H1 (cell line): ENCODE measurements around the gene KIT. TPM values are rescaled to one million over a fixed set of nuclear protein-coding genes. Genes with fewer than 3 reads are reported as not detected.

ENCODE experiments used
- ASH2L ChIP-seq: fragments of 200-600, 300-600 bp; sonication (generic); IDR thresholded peaks from one replicate; pipeline ENCODE4 v1.7.1; 2017; ENCODE audit warnings: low read length
- BCL11A ChIP-seq, 2 experiments: IDR thresholded peaks; one replicate each; pipeline ENCODE4 v1.6.1; 2011; ENCODE audit warnings: low read depth in 2 of 2, low read length in 2 of 2, mild to moderate bottlenecking in 2 of 2
- FOSL1 ChIP-seq: IDR thresholded peaks from 2 replicates; pipeline ENCODE4 v1.6.1; 2011; ENCODE audit warnings: mild to moderate bottlenecking, low read depth, low read length, moderate library complexity; ENCODE audit not compliant: insufficient read depth
- GTF2F1 ChIP-seq: IDR thresholded peaks from 2 replicates; pipeline ENCODE4 v1.6.1; 2012; ENCODE audit warnings: low read depth, low read length, improper control_type of control experiment, borderline replicate concordance
- HDAC2 ChIP-seq, 2 experiments: fragments of 300-600 bp in 1 of 2; sonication (generic) in 1 of 2; IDR thresholded peaks; 2 replicates each; pipeline ENCODE4 v1.6.1; 2011 to 2012; ENCODE audit warnings: low read depth in 2 of 2, low read length in 2 of 2, mild to moderate bottlenecking in 2 of 2, moderate library complexity in 2 of 2, borderline replicate concordance in 1 of 2, inconsistent platforms in 1 of 2
- KDM4A ChIP-seq: IDR thresholded peaks from one replicate; pipeline ENCODE4 v1.7.1; 2012; ENCODE audit warnings: low read depth, mild to moderate bottlenecking, moderate library complexity, low read length, inconsistent platforms; ENCODE audit not compliant: severe bottlenecking
- KDM5A ChIP-seq: fragments of 200-600 bp; IDR thresholded peaks from 2 replicates; pipeline ENCODE4 v1.7.1; 2012; ENCODE audit warnings: mild to moderate bottlenecking, low read length, inconsistent platforms, mixed read lengths
- NRF1 ChIP-seq: IDR thresholded peaks from 2 replicates; pipeline ENCODE4 v1.6.1; 2011; ENCODE audit warnings: mild to moderate bottlenecking, low read depth, low read length, improper control_type of control experiment
- POLR2A ChIP-seq, 2 experiments: IDR thresholded peaks; 1 replicate in 1 of 2; 2 replicates in 1 of 2; pipeline ENCODE4 v1.6.1; 2011; ENCODE audit warnings: low read depth in 2 of 2, low read length in 2 of 2, mild to moderate bottlenecking in 2 of 2; ENCODE audit errors: control extremely low read depth in 1 of 2
- SIRT6 ChIP-seq: IDR thresholded peaks from one replicate; pipeline ENCODE4 v1.7.1; 2012; ENCODE audit warnings: low read length, inconsistent platforms
- SP4 ChIP-seq: IDR thresholded peaks from 2 replicates; pipeline ENCODE4 v1.6.1; 2012; ENCODE audit warnings: low read length, inconsistent platforms
- SUZ12 ChIP-seq: fragments of 200-600 bp; sonication (generic); IDR thresholded peaks from 2 replicates; pipeline ENCODE4 v1.6.1; 2012; ENCODE audit warnings: mild to moderate bottlenecking, inconsistent platforms, low read length, moderate library complexity, mixed read lengths
- TAF7 ChIP-seq: optimal IDR thresholded peaks from 2 replicates; pipeline ENCODE3; 2011; ENCODE audit warnings: low read depth, mild to moderate bottlenecking, inconsistent platforms, low read length, moderate library complexity, borderline replicate concordance
- TCF12 ChIP-seq: IDR thresholded peaks from 2 replicates; pipeline ENCODE4 v1.6.1; 2011; ENCODE audit warnings: low read depth, mild to moderate bottlenecking, low read length
- polyA plus RNA-seq, 7 experiments: library from polyadenylated mRNA; depleted of rRNA in 3 of 7; stranded (reverse) in 5 of 7; unstranded in 2 of 7; fragments of >200 nt in 5 of 7; fragments of 200-250 nt in 2 of 7; gene quantifications; 1 replicate in 5 of 7; 2 replicates in 1 of 7; 4 replicates in 1 of 7; pipeline versions ENCODE4 v1.2.1 to v1.2.3, GENCODE V29; 2011 to 2013; ENCODE audit warnings: missing spikeins in 2 of 7, mixed read lengths in 2 of 7
- total RNA-seq: library from RNA; stranded (reverse); fragmentation: NEBNext Ultra II Directional; extraction: Animal tissue kit (Norgen Biotek cat#: 25700); gene quantifications from 2 replicates; pipeline ENCODE4 v1.2.1, GENCODE V29; 2021
- TF ChIP-seq, protein P1 (sequence below): IDR thresholded peaks from 2 replicates; pipeline ENCODE4 v1.6.1; 2012; ENCODE audit warnings: low read length, inconsistent platforms
- TF ChIP-seq, protein P2 (sequence below), 3 experiments: IDR thresholded peaks; 1 replicate in 2 of 3; 2 replicates in 1 of 3; pipeline versions ENCODE4 v1.5.1 to v1.6.1; 2011; ENCODE audit warnings: low read length in 3 of 3, mild to moderate bottlenecking in 3 of 3, inconsistent platforms in 2 of 3, low read depth in 1 of 3, moderate library complexity in 1 of 3; ENCODE audit not compliant: insufficient read depth in 1 of 3; ENCODE audit errors: control extremely low read depth in 1 of 3
- TF ChIP-seq, protein P3 (sequence below): IDR thresholded peaks from 2 replicates; pipeline ENCODE4 v1.6.1; 2012; ENCODE audit warnings: inconsistent platforms

KIT gene
- total and polyA plus RNA-seq, 2 of the 8 experiments (the other 6 are each of a cell fraction or from before 2014, with no cell fraction given), result 14.4 to 24.8 TPM

DNA sequence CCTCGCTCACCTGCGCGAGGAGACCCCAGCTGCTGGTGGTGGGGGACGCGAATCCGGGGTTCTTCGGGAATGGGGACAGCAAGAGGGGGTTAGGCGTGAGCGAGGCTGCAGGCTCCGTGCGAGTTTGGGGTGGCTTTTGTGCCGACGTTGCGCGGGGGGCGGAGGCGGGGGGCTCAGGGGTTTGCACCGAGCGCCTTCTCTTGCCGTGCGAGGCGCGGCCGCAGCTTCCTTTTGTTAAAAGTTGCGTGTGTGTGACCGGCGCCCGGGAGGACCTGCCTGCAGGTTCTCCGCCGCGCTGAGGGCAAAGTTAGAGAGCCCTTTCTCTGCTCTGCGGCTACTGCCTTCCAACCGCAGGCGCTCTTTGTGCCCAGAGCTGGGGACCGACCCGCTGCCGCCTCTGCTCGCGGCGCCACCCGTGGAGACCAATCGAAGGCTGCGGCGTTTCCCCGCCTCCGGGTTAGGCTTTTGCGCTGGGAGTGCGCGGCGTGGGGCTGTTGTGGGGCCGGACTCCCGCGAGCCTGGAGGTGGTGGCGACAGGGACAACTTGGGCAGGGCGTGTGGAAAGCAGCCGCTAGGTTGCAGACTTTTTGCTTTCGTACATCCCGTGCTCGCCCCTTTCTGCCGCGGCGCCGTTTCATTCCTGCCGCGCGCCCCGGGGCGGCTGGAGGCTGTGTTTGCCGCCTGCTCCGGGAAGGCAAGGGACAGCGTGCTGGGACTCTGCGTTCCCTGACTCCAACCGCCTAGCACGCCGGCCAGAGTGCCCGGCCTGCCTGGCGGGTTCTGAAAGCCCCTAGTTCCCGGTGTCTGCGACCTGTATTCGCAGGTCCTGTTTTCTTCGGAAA is 716 bp downstream of the KIT start (continued):
- TF ChIP-seq, protein P1, sequence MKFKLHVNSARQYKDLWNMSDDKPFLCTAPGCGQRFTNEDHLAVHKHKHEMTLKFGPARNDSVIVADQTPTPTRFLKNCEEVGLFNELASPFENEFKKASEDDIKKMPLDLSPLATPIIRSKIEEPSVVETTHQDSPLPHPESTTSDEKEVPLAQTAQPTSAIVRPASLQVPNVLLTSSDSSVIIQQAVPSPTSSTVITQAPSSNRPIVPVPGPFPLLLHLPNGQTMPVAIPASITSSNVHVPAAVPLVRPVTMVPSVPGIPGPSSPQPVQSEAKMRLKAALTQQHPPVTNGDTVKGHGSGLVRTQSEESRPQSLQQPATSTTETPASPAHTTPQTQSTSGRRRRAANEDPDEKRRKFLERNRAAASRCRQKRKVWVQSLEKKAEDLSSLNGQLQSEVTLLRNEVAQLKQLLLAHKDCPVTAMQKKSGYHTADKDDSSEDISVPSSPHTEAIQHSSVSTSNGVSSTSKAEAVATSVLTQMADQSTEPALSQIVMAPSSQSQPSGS, result no peak
- TF ChIP-seq KDM5A, result no peak
- TF ChIP-seq, protein P2, sequence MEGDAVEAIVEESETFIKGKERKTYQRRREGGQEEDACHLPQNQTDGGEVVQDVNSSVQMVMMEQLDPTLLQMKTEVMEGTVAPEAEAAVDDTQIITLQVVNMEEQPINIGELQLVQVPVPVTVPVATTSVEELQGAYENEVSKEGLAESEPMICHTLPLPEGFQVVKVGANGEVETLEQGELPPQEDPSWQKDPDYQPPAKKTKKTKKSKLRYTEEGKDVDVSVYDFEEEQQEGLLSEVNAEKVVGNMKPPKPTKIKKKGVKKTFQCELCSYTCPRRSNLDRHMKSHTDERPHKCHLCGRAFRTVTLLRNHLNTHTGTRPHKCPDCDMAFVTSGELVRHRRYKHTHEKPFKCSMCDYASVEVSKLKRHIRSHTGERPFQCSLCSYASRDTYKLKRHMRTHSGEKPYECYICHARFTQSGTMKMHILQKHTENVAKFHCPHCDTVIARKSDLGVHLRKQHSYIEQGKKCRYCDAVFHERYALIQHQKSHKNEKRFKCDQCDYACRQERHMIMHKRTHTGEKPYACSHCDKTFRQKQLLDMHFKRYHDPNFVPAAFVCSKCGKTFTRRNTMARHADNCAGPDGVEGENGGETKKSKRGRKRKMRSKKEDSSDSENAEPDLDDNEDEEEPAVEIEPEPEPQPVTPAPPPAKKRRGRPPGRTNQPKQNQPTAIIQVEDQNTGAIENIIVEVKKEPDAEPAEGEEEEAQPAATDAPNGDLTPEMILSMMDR (IDR thresholded peaks at IDR 0.05; ENCODE audit: control extremely low read depth in 1 of 3, insufficient read depth in 1 of 3, low read depth in 1 of 3, low read length in 3 of 3), result peak in 2 of 3 experiments; percentile 23 to 24; a peak in 2 of 4 replicates
- no peak for TF ChIP-seq GTF2F1
- TF ChIP-seq KDM4A, result peak; percentile 58
- no peak for TF ChIP-seq BCL11A (IDR thresholded peaks at IDR 0.05; ENCODE audit: low read depth in 2 of 2, low read length in 2 of 2)
- no peak for TF ChIP-seq ASH2L
- TF ChIP-seq TAF7, result no peak
- no peak for TF ChIP-seq FOSL1
- peak in 1 of 2 experiments; percentile 27; a peak in 2 of 3 replicates for TF ChIP-seq POLR2A (IDR thresholded peaks at IDR 0.05; ENCODE audit: control extremely low read depth in 1 of 2, low read depth in 2 of 2, low read length in 2 of 2)
- TF ChIP-seq NRF1, result no peak
- TF ChIP-seq TCF12, result no peak
- TF ChIP-seq SIRT6, result no peak
- TF ChIP-seq SUZ12, result peak; percentile 35; the same call in 1 of the 2 replicates
- TF ChIP-seq, protein P3, sequence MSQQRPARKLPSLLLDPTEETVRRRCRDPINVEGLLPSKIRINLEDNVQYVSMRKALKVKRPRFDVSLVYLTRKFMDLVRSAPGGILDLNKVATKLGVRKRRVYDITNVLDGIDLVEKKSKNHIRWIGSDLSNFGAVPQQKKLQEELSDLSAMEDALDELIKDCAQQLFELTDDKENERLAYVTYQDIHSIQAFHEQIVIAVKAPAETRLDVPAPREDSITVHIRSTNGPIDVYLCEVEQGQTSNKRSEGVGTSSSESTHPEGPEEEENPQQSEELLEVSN, result peak; percentile 85
- TF ChIP-seq HDAC2 (IDR thresholded peaks at IDR 0.05; ENCODE audit: borderline replicate concordance in 1 of 2, low read depth in 2 of 2, low read length in 2 of 2), result no peak; a peak in 1 of 4 replicates
- no peak for TF ChIP-seq SP4
